ENCODE results near the gene ZNF669.

- no peak for TF ChIP-seq POLR2A (IDR thresholded peaks at IDR 0.05; ENCODE audit: low read length)
- no peak for TF ChIP-seq GATA1 (IDR thresholded peaks at IDR 0.05; ENCODE audit: low read depth, low read length)
Observed at GRCh38 chr1:247056071-247056470, 48.1 kb downstream of the ZNF669 start.

Data from erythroblast (primary cell).